Stimulated activated CD4-positive, alpha-beta T cell treated with anti-CD3 and anti-CD28 coated beads, Interleukin-2, amount 100 ng/mL, for 48 hours (primary cell): ENCODE results near the gene PIGS.
"Not testable (repeated sequence)": the region's sequence is repeated elsewhere in the genome, so short reads cannot be mapped to it uniquely, and the experiment has no call there.

Experiments used
- DNase-seq, 2 donors: peaks; one replicate each; pipeline ENCODE4 v3.0.0-alpha.2; 2020

PIGS gene

DNA sequence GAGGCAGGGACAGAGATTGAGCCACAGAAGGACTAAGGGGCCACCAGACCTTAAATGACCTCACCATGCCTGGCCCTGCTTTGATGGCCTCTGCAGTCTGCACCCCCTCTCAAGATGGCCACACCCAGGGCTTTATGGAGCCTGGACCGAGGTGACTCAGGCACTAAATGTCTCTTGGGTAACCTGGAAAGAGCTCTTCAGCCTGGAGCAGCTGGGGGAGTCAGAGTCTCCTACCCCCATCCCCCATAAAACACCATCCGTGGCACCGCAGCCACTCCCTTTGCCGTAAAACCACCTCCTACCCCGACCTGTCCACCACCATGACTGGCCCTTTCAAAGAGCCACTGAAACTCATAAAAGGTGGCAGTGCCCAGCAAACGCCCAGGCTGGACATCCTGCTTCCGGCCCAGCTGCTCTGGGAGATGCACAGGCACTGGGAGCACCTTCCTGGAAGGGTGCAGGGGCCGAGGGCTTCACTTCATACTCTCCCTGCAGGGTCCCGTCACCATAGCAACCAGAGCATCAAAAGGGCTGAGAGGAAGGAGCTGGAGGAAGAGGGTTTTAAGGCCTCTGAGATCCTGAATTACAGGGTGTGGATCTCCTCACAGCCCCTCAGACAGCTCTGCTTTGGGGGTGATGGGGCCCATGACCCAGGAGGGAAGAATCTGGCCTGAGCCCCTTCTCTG lies 42.9 kb downstream of the PIGS start:
- DNase-seq, result no peak

- DNase-seq, result no peak
These were observed 43.5 kb downstream of the PIGS start for GRCh38 chr17:28527859-28528258.

- no peak for DNase-seq
These were observed 44.1 kb downstream of the PIGS start for GRCh38 chr17:28527181-28527681.

DNA sequence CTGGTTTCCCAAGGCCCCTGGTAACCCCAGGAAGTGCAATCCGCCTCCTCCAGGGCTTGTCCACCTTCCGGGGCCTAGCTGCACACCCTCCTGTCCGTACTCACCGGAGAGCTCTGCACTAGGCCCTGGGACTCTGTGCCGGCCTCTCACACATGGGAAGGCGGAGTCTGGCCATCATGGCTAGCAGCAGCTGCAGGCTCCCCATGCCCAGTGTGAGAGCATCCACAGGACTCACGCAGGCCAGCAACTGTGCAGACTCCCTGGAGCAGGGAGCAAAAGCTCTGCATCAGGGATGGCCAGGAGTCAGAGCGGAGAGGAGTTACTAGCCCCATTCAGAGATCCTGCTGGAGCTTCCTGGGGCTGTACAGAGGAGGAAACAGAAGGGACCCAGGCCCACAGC lies 44.9 kb downstream of the PIGS start:
- DNase-seq, result no peak

DNA sequence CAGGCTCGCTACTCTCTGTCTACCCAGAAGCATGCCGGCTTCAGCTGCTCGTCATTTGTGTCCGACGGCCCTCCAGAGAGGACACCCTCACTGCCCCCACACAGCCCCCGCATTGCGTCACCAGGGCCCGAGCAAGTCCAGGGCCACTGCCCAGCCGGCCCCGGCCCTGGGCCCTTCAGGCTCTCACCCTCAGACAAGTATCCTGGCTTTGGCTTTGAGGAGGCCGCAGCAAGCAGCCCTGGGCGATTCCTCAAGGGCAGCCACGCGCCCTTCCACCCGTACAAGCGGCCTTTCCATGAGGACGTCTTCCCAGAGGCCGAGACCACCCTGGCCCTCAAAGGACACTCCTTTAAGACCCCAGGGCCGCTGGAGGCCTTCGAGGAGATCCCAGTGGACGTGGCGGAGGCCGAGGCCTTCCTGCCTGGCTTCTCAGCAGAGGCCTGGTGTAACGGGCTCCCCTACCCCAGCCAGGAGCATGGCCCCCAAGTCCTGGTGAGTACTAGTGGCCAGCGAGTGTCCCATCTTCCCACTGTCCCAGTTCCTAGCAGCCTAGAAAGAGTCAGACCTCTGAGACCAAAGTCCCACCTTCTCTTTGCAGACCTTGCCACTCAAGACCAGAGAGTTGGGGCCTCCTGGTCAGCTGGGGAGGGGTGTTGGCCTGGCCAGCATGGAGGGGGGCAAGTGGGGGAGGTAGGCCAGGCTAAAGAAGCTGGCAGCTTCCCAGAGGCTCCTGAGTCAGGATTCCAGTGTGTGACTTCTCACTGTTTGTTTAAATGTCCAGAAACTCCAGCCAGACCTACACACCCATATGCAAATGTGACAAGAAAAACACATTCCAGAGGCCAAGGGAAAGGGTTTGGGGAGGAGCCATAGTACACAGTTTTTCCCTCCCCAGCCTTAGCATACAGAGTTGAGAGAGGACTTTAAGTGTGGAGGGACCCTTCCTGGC lies 46.6 kb downstream of the PIGS start:
- no peak for DNase-seq

DNA sequence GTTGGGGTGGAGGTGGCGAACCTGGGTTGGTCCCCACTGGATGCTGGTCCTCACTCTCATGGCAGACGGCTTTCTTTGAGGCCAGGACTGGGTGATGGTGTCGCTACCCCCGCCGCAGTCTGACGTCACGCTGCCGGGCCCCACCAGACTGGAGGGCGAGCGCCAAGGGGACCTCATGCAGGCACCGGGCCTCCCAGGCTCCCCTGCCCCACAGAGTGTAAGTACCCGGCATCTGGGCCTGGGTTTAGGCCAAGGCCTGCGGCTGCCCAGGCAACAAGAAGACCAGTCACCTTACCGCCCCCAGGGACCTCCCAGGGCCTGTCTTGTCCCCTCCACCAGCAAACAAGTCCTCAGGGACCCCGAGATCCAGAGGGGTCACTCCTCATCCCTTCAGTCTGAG lies 47.4 kb downstream of the PIGS start:
- DNase-seq, result no peak

GRCh38 chr17:28523186-28523585 lies 48.1 kb downstream of the PIGS start:
- no peak for DNase-seq

DNA sequence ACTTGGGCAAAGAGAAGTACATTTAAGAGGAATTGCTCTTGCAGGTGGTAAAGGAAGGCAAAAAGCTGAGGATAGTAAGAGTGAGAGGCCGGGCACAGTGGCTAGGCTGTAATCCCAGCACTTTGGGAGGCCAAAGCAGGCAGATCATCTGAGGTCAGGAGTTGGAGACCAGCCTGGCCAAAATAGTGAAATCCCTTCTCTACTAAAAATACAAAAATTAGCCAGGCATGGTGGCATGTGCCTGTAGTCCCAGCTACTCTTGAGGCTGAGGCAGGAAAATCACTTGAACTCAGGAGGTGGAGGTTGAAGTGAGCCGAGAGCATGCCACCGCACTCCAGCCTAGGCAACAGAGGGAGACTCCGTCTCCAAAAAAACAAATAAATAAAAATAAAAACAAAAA lies 49.0 kb downstream of the PIGS start:
- DNase-seq, result not testable (repeated sequence)

GRCh38 chr17:28521311-28522085 lies 49.8 kb downstream of the PIGS start:
- DNase-seq, result no peak

DNA sequence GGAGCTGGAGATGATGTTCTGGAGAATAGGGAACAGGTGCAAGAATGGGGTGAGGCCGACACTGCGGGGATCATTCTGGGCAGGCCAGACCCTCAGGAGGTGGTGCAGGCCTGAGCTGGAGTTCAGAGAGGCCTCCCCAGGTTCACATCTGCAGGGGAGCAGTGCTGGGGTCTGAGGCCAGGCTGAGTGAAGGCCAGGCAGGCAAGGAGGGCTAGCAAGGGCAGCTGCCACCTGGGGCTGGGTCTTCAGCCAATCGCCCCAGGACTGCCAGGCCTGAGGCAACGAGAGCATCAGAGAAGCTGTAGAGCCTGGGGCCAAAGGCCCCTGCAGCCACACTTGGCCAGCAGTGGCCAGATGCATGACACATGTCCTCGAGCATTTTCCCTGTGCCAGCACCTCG lies 50.6 kb downstream of the PIGS start:
- no peak for DNase-seq

- DNase-seq, result no peak
These were observed 52.1 kb downstream of the PIGS start for GRCh38 chr17:28519236-28519635.

GRCh38 chr17:28518578-28518977 lies 52.7 kb downstream of the PIGS start:
- no peak for DNase-seq

- no peak for DNase-seq
These were observed 53.2 kb downstream of the PIGS start for GRCh38 chr17:28518132-28518531.

DNA sequence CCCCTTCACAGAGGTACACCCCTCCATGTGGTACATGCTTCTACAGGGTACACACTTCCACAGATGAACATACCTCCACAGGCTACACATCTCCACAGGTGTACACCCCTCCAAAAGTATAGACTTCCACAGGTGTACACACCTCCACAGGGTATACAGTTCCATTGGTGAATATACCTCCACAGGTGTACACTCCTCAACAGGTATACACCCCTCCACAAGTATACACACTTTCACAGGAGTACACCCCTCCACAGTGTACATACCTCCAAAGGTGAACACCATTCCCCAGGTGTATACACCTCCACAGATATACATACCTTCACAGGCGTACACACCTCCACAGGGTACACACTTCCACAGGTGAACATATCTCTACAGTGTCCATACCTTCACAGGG lies 55.8 kb downstream of the PIGS start:
- no peak for DNase-seq

GRCh38 chr17:28514561-28515002 lies 56.7 kb downstream of the PIGS start:
- DNase-seq, result no peak

DNA sequence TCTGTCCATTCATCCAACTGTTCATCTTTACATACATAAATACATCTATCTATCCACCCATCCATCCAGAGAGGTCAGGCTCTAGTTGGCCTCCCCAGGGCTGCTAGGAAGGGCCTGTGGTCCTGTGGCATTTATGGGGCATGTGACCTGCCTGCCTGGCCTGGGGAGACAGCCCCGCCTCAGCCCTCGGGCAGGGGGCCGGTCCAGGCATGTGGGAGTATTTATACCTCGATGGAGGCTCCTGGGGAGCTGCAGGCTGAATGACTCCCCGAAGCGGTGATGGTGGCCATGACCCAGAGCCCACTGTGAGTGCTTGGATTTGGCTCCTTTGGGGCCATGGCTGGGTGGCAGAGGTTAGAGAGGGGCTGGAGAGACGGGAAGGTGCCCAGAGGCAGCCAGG lies 57.8 kb downstream of the PIGS start:
- no peak for DNase-seq

DNA sequence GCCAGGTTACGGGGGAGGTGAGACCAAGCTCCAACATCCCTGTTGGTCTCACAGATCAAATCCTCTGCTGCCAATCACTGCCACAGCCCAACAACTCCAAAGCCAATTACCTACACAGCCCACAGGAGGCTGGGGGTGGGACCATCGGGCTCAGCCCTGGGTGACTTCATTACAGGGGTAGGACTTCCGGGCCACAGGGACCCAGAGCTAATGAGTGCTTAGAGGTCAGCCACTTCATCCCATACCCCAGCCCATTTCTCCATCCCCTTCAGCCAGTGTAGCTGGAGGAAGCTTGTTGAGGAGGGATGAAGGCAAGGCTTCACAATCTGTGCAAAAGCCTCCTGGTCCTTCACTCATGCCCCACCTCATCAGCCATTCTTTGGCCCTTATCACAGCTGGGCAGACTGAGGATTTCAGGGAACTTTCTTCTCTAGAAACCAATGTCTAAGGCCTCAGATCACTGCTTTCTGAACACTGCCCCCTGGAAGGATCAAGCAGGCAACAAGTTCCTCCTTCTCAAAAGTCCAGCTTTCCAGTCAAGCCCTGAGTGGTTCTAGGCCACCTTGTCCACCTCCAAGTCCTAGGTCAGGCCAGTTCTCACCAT lies 59.4 kb downstream of the PIGS start:
- DNase-seq, result no peak

- DNase-seq, result no peak
These were observed 61.5 kb downstream of the PIGS start for GRCh38 chr17:28509789-28510188.

GRCh38 chr17:28508211-28508724 lies 63.1 kb downstream of the PIGS start:
- DNase-seq, result no peak

DNA sequence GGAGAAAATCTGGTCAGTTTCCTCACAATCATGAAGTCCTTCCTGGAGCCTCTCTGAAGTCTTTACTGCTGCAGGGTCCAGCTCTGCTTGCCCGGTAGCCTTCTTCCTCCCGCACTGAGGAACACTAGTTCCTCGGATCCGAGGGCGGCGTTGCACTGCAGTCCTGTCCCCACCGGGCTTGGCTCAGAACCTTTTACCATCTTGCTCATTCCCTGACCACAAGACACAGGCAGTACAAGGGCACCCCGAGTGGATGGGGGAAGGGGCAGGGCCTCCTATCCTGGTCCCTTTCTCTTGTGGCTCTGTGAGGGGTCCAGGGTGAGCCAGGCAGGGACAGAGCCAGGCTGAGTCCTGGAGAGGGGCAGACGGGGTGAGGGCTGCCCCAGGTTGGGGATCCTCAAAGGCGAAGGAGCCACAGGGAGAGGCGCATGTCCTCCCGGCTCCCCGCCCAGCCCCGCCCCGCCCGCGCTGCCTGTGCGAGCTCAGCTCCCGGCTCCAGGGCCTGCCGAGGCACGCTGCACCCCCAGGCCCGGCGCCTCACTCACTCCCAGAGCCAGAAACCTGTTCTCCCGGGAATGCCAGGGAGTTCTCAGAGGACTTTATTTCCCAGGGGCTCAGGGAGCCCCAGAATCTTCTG lies 63.6 kb downstream of the PIGS start:
- no peak for DNase-seq

DNA sequence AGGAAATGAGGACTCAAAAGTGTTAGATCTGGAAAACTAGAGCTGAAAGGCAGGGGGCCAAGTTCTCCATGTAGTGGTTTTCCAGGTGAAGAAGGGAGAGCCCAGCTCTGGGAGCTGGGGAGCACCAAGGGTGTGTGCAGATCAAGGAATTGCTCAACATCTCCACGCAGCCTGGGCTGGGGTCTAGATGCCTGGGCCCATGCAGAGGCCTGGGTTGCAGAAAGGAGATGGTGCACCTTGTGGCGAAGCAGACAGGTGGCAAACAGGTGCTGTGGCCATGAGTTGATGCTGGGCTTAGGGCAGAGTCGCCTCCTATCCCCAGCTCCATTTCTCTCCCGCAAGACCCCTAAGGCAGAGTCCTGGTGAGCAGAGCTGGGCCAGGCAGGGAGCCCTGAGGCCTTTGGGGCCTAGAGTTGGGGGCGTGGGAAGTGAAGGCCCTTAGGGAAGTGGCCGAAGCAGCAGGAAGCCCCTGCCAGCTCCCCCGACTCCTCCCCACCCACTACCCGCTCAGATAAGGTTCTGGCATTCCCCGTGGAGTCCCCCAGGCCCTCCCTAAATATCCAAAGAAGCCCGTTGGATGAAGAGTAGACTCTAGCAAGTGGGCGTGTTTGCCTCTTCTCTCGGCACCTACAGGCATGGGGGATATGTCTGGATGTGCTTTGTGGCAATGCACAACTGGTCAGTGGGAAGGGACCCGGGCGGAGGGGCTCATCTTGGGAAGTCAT lies 64.4 kb downstream of the PIGS start:
- DNase-seq, result no peak
